NCI-H526 treated with DMSO at 0.1 percent for 48 hours (cell line): ENCODE results near the gene IFT172.

Experiments
- DNase-seq: peaks from one replicate; lab custom pipeline; 2025; lab: John Stamatoyannopoulos, UW

IFT172 gene

DNA sequence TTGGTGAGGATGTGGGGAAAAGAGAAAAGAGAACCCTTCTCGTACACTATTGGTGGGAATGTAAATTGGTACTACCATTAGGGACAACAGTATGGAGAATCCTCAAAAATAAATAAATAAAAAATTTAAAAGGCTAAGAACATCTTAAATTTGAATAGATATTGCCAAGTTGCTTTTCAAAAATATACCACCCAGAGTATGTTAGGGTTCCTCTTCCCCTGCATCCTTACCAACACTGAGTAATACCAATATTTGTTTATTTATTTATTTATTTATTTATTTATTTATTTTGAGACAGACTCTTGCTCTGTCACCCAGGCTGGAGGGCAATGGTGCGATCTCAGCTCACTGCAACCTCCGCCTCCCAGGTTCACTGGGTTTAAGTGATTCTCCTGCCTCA is 66.6 kb downstream of the IFT172 start:
- no peak for DNase-seq

DNA sequence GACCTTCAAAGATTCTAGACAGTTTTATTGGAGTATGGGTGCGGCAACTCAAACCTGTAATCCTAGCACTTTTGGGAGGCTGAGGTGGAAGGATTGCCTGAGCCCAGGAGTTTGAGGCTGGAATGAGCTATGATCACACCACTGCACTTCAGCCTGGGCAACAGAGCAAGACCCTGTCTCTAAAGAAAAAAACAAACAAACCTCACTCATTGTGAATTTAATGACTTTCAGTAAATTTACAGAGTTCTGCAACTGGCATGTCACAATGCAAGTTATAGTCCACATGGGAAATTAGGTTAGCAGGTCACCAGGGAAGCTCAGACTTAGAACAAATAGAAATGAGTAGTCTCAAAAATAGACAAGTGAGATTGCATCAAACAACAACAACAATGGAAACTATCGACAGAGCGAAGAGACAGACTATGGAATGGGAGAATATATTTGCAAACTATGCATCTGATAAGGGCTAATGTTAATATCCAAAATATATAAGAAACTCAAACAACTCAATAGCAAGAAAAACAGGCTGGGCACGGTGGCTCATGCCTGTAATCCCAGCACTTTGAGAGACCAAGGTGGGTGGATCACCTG is 67.8 kb downstream of the IFT172 start:
- DNase-seq = no peak

GRCh38 chr2:27420996-27421395 is 68.5 kb downstream of the IFT172 start:
- DNase-seq = no peak

DNA sequence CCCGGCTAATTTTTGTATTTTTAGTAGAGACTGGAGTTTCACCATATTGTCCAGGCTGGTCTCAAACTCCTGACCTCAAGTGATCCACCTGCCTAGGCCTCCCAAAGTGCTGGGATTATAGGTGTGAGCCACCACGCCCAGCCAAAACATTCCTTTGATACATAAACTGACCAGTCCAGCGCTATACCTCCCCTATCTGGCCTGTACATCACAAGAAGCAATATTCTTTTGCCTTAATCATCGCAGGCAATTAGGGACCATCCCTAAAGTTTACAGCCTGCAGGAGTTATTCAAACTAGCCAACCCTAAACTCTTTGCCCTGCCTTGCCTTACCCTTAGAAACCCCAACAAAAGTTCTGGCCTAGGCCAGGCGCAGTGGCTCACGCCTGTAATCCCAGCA is 73.4 kb downstream of the IFT172 start:
- no peak for DNase-seq

DNA sequence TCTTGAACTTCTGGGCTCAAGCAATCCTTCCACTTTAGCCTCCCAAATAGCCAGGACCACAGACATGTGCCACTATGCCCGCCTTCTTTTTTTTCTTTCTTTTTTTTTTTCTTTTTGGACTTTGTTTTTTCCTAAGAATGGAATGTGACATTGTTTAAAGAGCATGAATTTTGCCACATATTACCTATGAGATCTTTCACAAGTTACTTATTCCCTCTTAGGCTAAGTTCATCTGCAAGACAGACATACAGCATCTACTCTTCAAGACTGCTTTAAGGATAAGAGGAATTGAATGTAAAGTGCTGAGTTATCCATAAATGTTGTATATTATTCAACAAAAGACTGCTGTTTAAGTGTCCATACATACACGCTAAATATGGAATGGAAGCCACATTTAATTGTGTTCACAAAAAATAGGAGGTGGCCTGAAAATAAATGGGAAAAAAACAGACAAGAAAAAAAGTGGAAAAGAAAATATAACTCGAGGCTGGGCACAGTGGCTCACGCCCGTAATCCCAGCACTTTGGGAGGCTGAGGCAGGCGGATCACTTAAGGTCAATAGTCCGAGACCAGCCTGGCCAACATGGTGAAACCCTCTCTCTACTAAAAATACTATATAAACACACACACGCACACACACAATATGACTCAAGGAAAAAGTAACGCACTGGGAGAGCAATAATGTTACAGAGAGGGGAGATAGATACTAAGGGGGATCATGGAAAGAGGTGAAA is 77.0 kb downstream of the IFT172 start:
- DNase-seq = no peak

DNA sequence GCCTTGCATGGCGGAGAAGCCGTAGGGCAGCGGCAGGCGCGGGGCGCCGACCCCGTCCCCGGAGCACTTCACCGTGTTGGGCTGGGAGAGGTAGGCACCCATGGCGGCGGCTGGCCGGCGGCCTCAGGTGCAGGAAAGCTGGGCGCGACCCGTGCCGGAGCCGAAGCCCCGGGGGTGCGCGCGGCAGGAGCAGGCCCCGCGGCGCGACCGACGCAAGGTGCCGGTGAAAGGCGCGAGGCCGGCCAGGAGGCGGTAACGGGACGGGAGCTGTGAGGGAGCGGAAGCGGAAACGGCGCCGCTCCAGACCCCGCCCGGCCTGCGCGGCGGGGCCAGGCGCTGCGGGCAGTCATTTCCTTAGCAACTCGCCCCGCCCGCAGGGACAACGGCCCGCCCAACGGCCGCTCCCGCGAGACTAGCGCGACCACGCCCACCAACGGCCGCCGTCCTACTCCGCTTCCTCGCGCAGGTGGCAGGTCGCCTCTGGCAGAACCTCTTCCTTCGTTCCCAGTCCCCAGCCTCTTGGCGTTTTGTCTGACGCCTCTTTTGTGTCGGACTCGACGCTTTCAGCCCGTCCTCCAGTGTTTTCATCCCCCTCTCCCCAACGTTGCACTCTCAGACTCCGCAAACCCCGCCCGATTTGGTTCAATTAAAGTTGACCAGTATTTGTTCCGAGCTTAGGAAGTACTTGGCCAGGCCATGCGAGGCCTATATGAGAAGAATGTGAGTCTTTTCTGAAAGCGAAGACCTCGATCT is 80.0 kb downstream of the IFT172 start, which contains the start of gene PPM1G:
TSS of gene PPM1G (minus strand) at position 271 of the 753 bp plus-strand sequence. CDS start at position 102, 169 bp downstream.
- DNase-seq = peak; percentile 90

DNA sequence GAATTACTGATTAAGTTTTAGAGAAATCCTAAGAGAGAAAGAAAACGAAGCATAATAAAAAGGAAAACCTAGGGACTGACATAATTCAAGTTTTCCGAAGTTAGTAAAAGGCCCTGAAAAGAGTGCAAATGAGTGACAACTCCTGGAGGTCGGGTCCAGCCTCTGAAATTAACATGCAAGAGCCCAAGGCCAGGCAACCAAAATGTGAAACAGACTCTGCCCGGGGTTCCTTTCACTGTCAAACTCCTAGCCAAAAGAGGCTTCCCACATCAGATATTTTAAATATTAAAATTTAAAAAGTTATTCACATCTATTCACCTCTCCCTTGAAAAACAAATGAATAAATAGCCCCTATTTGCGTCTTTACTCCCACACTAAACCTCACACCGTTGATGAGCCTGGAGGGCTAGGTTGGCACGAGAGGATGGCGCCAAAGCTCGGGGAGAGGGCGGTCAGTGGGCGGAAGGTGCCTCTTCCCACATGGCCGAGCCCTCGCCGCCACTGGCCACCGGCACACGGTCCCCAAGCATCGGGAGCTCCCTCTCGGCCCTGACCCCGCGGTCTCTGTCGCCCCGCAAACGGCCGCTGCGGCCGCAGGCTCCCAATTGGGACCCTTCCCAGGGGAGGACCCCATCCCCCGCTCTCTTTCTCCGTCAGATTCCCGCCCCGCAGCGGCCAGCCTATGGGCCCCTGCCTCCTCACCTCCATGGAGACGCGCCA is 80.8 kb downstream of the IFT172 start:
- no peak for DNase-seq

DNA sequence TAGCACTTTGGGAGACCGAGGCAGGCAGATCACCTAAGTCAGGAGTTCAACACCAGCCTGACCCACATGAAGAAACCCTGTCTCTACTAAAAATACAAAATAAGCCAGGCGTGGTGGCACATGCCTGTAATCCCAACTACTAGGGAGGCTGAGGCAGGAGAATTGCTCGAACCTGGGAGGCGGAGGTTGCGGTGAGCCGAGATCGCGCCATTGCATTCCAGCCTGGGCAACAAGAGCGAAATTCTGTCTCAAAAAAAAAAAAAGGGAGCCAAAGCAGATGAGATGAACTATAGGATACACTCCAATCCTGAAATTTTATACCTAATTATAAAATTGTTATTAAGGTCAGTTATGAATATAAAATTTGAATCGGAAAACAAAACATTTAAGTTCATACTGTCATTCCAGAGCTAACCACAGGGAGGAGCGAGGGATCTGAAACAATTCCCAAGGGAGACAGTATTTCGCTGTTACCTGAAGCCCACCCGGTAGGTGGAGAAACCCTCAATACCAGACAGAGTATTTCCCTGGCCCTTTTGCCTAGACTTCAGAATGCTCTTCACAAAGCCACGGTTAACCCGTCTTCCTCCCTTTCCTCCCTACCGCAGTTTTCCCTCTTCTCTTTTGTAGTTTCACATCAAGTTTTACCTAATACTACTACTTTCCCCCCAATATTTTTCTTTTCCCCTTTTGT is 81.6 kb downstream of the IFT172 start:
- DNase-seq = peak; percentile 64

- no peak for DNase-seq
Measured at GRCh38 chr2:27400348-27401135, 89.0 kb downstream of the IFT172 start.

GRCh38 chr2:27398962-27399361 is 90.6 kb downstream of the IFT172 start:
- no peak for DNase-seq
